GM20000 (cell line): Measurements from ENCODE around the gene TMEM178A.

Experiments used
- DNase-seq: peaks from one replicate; pipeline ENCODE4 v3.0.0; 2012; ENCODE audit warnings: low spot score
- CTCF ChIP-seq: IDR thresholded peaks from 2 replicates; pipeline ENCODE4 v1.5.1; 2012; ENCODE audit warnings: mild to moderate bottlenecking, control low read depth; ENCODE audit errors: extremely low read depth, missing control alignments

Gene TMEM178A

GRCh38 chr2:39701137-39701536 is 35.4 kb downstream of the TMEM178A start:
- DNase-seq = no peak
- no peak for TF ChIP-seq CTCF

- TF ChIP-seq CTCF = no peak
- no peak for DNase-seq
These were observed 37.6 kb downstream of the TMEM178A start for GRCh38 chr2:39703181-39703872.

DNA sequence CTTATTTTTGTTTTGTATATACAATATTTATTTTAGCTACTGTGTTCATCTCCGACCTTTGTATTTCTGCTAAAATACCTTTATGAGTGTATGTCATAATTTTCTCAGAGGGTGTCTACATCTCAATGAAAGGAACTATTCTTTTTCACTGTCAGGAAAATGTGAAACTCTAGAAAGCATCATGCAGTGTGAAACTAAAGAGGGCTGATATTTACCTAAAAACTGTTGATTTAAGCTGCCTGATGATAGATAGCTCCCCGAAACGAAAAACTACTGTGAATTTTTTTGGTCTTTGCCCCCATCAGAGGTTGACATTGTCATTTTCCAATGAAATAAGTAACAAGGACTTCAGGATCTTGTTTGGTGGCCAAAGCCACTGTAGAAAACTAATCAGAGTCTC is 38.8 kb downstream of the TMEM178A start:
- DNase-seq = no peak
- TF ChIP-seq CTCF = no peak

- no peak for TF ChIP-seq CTCF
These were observed 39.9 kb downstream of the TMEM178A start for GRCh38 chr2:39705638-39706037.

GRCh38 chr2:39706312-39706711 is 40.6 kb downstream of the TMEM178A start:
- no peak for DNase-seq
- TF ChIP-seq CTCF = no peak

More at GRCh38 chr2:39705638-39706037, 39.9 kb downstream of the TMEM178A start:
- no peak for DNase-seq

DNA sequence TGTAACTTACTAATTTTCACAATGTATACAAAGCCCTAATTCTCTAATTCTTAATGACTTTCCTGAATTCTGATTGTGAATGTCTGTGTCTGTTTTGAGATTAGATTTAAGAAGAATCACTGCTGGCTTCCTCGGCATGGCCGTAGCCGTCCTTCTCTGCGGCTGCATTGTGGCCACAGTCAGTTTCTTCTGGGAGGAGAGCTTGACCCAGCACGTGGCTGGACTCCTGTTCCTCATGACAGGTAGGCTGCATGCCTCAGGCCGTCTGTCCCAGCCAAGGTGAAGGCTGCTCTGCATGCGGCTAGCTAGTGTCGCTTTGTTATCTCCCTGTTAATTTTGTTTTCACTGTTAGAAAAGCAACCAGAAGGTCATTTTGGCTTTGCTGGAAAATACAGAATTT is 41.2 kb downstream of the TMEM178A start:
- DNase-seq = no peak
- TF ChIP-seq CTCF = no peak

GRCh38 chr2:39708003-39708402 is 42.3 kb downstream of the TMEM178A start:
- no peak for DNase-seq

More at GRCh38 chr2:39708003-39708402, 42.3 kb downstream of the TMEM178A start:
- TF ChIP-seq CTCF = no peak
